Activated T-cell treated with anti-CD3 and anti-CD28 coated beads, Interleukin-2, amount 50 U/mL, for 1 hour (primary cell): ENCODE measurements around the gene SYNPO.
A peak's percentile ranks its signal among the peaks of the same experiment; 100 is the strongest.

Experiments used
- DNase-seq: peaks from one replicate; pipeline ENCODE4 v3.0.0-alpha.2; 2020

SYNPO gene

GRCh38 chr5:150644514-150644913 lies 4.1 kb downstream of the SYNPO start:
- DNase-seq: no peak

GRCh38 chr5:150645070-150645700 lies 4.7 kb downstream of the SYNPO start:
- no peak for DNase-seq

GRCh38 chr5:150647275-150648251 lies 7.1 kb downstream of the SYNPO start:
- DNase-seq: no peak

GRCh38 chr5:150648294-150649107 lies 8.0 kb downstream of the SYNPO start:
- DNase-seq: no peak

- DNase-seq: no peak
Observed at GRCh38 chr5:150649108-150650020, 8.9 kb downstream of the SYNPO start.

- DNase-seq: no peak
Observed at GRCh38 chr5:150650021-150651006, 9.9 kb downstream of the SYNPO start.

- DNase-seq: no peak
Observed at GRCh38 chr5:150651382-150651781, 10.9 kb downstream of the SYNPO start.

GRCh38 chr5:150651924-150652671 lies 11.6 kb downstream of the SYNPO start:
- no peak for DNase-seq

- DNase-seq: no peak
Observed at GRCh38 chr5:150653145-150653761, 12.8 kb downstream of the SYNPO start.

GRCh38 chr5:150653762-150654556 lies 13.5 kb downstream of the SYNPO start:
- no peak for DNase-seq

GRCh38 chr5:150655221-150655620 lies 14.8 kb downstream of the SYNPO start:
- DNase-seq: no peak

- peak; percentile 90 for DNase-seq
Observed at GRCh38 chr5:150656191-150657132, 16.0 kb downstream of the SYNPO start.

- no peak for DNase-seq
Observed at GRCh38 chr5:150658121-150658520, 17.7 kb downstream of the SYNPO start.

GRCh38 chr5:150658699-150659265 lies 18.3 kb downstream of the SYNPO start:
- no peak for DNase-seq

- DNase-seq: no peak
Observed at GRCh38 chr5:150659360-150660107, 19.1 kb downstream of the SYNPO start.

GRCh38 chr5:150660108-150660831 lies 19.8 kb downstream of the SYNPO start:
- no peak for DNase-seq
